NCI-H128 (cell line): ENCODE results near the gene ROBO1.

Experiments used
- DNase-seq: peaks from one replicate; lab custom pipeline; 2025; ENCODE audit not compliant: unreplicated experiment; lab: John Stamatoyannopoulos, UW

The ROBO1 gene

GRCh38 chr3:78860567-78860966, 907.2 kb downstream of the ROBO1 start:
- no peak for DNase-seq

- DNase-seq: no peak
Observed at GRCh38 chr3:78858910-78859309, 908.9 kb downstream of the ROBO1 start.

- no peak for DNase-seq
Observed at GRCh38 chr3:78858174-78858573, 909.6 kb downstream of the ROBO1 start.

- no peak for DNase-seq
Observed at GRCh38 chr3:78857494-78858111, 910.2 kb downstream of the ROBO1 start.

GRCh38 chr3:78856164-78856563, 911.6 kb downstream of the ROBO1 start:
- no peak for DNase-seq

- no peak for DNase-seq
Observed at GRCh38 chr3:78855190-78855589, 912.6 kb downstream of the ROBO1 start.

GRCh38 chr3:78848392-78849288, 919.2 kb downstream of the ROBO1 start:
- DNase-seq: no peak

- DNase-seq: no peak
Observed at GRCh38 chr3:78847603-78848002, 920.2 kb downstream of the ROBO1 start.

- no peak for DNase-seq
Observed at GRCh38 chr3:78847203-78847602, 920.6 kb downstream of the ROBO1 start.

GRCh38 chr3:78846718-78847117, 921.1 kb downstream of the ROBO1 start:
- DNase-seq: no peak

GRCh38 chr3:78845605-78846004, 922.2 kb downstream of the ROBO1 start:
- DNase-seq: no peak

- DNase-seq: no peak
Observed at GRCh38 chr3:78844307-78844706, 923.5 kb downstream of the ROBO1 start.

- DNase-seq: no peak
Observed at GRCh38 chr3:78839693-78840092, 928.1 kb downstream of the ROBO1 start.

- DNase-seq: no peak
Observed at GRCh38 chr3:78838362-78838761, 929.4 kb downstream of the ROBO1 start.

- no peak for DNase-seq
Observed at GRCh38 chr3:78834910-78835309, 932.9 kb downstream of the ROBO1 start.

GRCh38 chr3:78832785-78833204, 935.0 kb downstream of the ROBO1 start:
- DNase-seq: no peak

GRCh38 chr3:78831446-78831972, 936.3 kb downstream of the ROBO1 start:
- no peak for DNase-seq

- no peak for DNase-seq
Observed at GRCh38 chr3:78830470-78830869, 937.3 kb downstream of the ROBO1 start.

- no peak for DNase-seq
Observed at GRCh38 chr3:78827618-78828017, 940.2 kb downstream of the ROBO1 start.

- no peak for DNase-seq
Observed at GRCh38 chr3:78825858-78826215, 942.0 kb downstream of the ROBO1 start.

- no peak for DNase-seq
Observed at GRCh38 chr3:78825118-78825857, 942.5 kb downstream of the ROBO1 start.

- no peak for DNase-seq
Observed at GRCh38 chr3:78823859-78824258, 943.9 kb downstream of the ROBO1 start.
